Stomach smooth muscle (tissue), 2 donors: Measurements from ENCODE around the gene ZNF888.
A peak's percentile ranks its signal among the peaks of the same experiment; 100 is the strongest.
"Not testable (repeated sequence)": the region's sequence is repeated elsewhere in the genome, so short reads cannot be mapped to it uniquely, and the experiment has no call there.

Experiments used
- H3K27ac ChIP-seq: one replicate; pipeline ENCODE4 v1.7.0; 2013; ENCODE audit warnings: mild to moderate bottlenecking, low read length, inconsistent platforms
- H3K27me3 ChIP-seq, 2 donors: one replicate each; pipeline ENCODE4 v1.7.0; 2013; ENCODE audit warnings: low read length in 2 of 2; ENCODE audit not compliant: insufficient read depth in 2 of 2, control insufficient read depth in 1 of 2
- H3K36me3 ChIP-seq, 2 donors: one replicate each; pipeline ENCODE4 v1.7.0; 2013; ENCODE audit warnings: low read length in 2 of 2; ENCODE audit not compliant: control insufficient read depth in 2 of 2, insufficient read depth in 2 of 2
- H3K4me1 ChIP-seq: one replicate; pipeline ENCODE4 v1.7.0; 2013; ENCODE audit warnings: low read length; ENCODE audit not compliant: control insufficient read depth, insufficient read depth
- H3K4me3 ChIP-seq, 2 donors: one replicate each; pipeline ENCODE4 v1.7.0; 2013; ENCODE audit warnings: low read length in 2 of 2
- H3K9ac ChIP-seq, 2 donors: one replicate each; pipeline ENCODE4 v1.7.0; 2013; ENCODE audit warnings: low read length in 2 of 2, mild to moderate bottlenecking in 1 of 2
- H3K9me3 ChIP-seq, 2 donors: one replicate each; pipeline ENCODE4 v1.7.0; 2013; ENCODE audit warnings: low read length in 2 of 2; ENCODE audit not compliant: control insufficient read depth in 2 of 2
- donor health status: healthy.
- donor health status: Pancreatic carcinoma.

The ZNF888 gene

DNA sequence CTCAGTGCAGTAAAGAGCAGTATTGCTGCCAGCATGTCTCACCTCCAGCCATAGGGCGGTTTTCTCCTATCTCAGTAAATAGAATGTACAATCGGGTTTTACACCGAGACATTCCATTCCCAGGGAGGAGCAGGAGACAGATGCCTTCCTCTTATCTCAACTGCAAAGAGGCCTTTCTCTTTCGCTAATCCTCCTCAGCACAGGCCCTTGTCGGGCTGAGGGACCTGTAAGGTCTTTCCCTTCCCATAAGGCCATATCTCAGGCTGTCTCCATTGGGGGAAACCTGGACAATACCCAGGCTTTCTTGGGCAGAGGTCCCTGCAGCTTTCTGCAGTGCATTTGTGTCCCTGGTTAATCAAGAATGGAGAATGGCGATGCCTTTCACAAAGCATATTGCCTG, 50.2 kb downstream of the ZNF888 start:
- not testable (repeated sequence) for H3K9ac ChIP-seq, H3K27ac ChIP-seq, H3K9me3 ChIP-seq

DNA sequence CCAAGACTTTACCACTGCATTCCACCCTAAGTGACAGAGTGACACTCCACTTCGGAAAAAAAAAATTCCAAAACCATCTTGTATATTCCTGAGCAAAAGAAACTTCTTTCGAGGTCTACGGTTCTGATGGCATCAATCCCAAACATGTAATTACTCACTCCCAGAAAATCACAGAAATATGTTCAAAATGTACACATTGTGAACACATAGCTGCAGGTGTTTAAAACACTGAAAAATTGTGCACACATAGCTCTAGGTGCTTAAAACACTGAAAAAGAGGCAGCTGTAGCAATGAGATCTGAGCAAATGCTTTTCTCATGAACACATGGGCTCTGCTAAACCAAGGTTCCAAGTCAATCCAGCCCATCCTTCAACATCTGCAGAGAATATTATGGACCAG, 51.8 kb downstream of the ZNF888 start:
- no peaks in the 10 kb centered on the region for H3K4me1 ChIP-seq
- no peaks in the 10 kb centered on the region for H3K36me3 ChIP-seq
- H3K27ac ChIP-seq = no peak overlapping the region
- H3K9ac ChIP-seq = no peak overlapping the region
- H3K27me3 ChIP-seq = no peaks in the 10 kb centered on the region
- H3K9me3 ChIP-seq = no peaks in the 10 kb centered on the region
- no peak overlapping the region for H3K4me3 ChIP-seq

More for the DNA sequence above, 50.2 kb downstream of the ZNF888 start:
- not testable (repeated sequence) for H3K27me3 ChIP-seq, H3K36me3 ChIP-seq, H3K4me3 ChIP-seq, H3K4me1 ChIP-seq

DNA sequence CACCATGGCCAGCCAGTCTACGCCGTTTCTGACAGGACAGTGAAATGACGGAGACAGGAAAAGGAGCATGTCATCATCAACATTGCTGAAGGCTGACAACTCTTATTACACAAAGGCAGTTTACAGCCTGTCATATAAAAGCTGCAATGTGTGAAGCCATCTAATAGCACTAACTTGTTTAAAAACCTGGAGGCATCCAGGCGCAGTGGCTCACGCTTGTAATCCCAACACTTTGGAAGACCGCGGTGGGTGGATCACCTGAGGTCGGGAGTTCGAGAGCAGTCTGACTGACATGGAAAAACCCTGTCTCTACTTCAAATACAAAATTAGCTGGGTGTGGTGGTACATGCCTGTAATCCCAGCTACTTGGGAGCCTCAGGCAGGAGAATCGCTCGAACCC, 55.2 kb downstream of the ZNF888 start:
- H3K36me3 ChIP-seq, H3K4me3 ChIP-seq, H3K27ac ChIP-seq, H3K27me3 ChIP-seq, H3K9ac ChIP-seq, H3K9me3 ChIP-seq, H3K4me1 ChIP-seq: not testable (repeated sequence)

DNA sequence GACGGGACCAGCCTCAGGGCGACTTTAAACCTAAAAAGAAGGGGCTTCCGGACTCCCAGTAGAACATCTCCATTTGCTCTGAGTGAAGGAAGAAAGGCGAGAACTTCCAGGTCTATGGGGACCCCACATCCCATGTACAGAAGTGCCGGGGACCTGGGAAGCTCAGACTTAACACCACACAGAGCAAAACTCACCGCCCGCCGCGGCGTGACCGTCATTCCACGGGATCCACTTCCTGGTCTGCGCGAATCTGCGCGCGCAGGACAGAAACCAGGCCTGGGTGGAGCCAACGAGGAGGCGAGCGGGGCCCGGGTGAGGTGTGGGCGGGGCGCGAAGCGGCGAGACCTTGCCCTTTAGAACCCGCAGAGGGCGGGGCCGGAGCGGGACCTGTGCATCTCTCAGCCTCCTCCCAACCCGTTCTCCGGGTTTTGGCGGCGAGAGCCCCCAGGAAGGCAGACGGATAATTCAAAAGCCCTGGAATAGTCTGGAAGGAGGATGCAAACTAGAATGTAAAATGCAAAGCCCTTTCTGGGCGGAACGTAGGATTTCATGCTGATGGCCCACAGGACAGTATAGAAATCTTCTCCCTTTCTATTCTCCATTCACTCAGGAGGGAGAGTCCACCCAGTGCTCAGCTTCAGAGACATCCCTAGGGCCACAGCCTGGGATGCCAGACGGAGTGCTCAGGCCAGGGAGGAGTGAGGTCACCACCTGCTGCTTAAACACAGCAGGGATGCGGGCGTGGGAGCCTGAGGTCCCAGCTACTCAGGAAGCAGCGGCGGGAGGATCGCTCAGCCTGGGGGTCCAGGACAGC, 65.6 kb downstream of the ZNF888 start, which contains the start of gene ZNF468:
ZNF468 (minus strand) TSS at position 242 of the 814 bp plus-strand sequence. CDS start 3,347 bp downstream, outside the sequence.
- not testable (repeated sequence) for H3K27me3 ChIP-seq, H3K9me3 ChIP-seq, H3K27ac ChIP-seq, H3K4me1 ChIP-seq, H3K36me3 ChIP-seq
- Histone ChIP-seq H3K4me3 (peak within 1 kb of the TSS; percentile 52 to 81), H3K9ac (peak within 1 kb of the TSS; percentile 57 to 64)

DNA sequence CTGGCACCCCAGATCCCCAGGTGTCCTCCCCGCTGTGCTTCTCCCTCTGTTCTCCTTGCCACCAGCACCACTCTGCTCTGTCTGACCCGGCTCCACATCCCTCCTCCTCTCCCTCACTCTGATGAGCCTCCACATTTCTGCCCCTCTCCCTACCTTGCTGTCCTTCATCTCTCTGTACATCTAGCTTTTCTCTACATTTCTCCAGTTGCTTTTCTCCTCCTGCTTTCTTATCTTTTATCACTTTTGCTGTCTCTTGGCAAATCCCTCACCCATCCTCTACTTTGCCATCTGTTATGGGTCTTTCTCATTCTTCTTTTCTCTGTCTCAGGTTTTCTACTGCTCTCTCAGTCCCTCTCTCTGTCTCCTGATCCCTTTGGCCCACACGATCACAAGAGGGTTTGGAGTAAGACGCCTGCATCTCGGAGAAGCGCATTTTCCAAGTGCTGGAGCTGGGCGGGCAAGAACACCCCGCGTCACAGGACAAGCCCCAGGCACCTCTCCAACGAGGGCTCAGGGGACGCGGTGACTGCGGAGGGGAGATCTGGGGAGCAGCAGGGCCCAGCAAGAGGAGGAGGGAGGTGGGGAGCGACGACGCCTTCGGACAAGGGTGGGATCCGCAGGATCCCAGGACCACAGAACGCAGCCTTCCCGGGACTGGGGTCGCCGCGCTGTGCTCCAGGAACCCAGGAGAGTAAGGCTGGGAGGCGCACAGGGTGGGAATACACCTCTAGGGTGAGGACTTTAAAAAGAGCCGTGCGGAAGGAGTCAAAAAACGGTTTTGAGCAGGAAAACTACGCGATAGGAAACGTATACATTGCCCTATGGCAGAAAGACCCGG, 66.5 kb downstream of the ZNF888 start:
- not testable (repeated sequence) for H3K27me3 ChIP-seq, H3K36me3 ChIP-seq, H3K4me1 ChIP-seq, H3K27ac ChIP-seq, H3K9me3 ChIP-seq
- peak overlapping the region; percentile 52 to 81 for H3K4me3 ChIP-seq
- H3K9ac ChIP-seq = peak overlapping the region; percentile 57 to 64
